K562 (cell line): Measurements from ENCODE around the gene GPRIN2. TPM values are rescaled to one million over a fixed set of nuclear protein-coding genes. Genes with fewer than 3 reads are reported as not detected.

ENCODE experiments used
- NEUROD1 ChIP-seq: fragments of 150-350 bp; IDR thresholded peaks from 2 replicates; pipeline ENCODE4 v1.6.1; 2014; ENCODE audit warnings: borderline replicate concordance, low read length, low read depth; ENCODE audit not compliant: partially characterized antibody
- SRF ChIP-seq, 2 experiments: fragments of 250-450, 450-650 bp in 1 of 2; sonication (Bioruptor Pico) in 1 of 2; sonication (generic) in 1 of 2; formaldehyde crosslinking; IDR thresholded peaks; 2 replicates each; pipeline versions ENCODE4 v1.5.0 to v1.5.1; 2020 to 2022; ENCODE audit warnings: mild to moderate bottlenecking in 1 of 2, missing genetic modification reagents in 1 of 2
- THRAP3 ChIP-seq: fragments of 450-650 bp; IDR thresholded peaks from 2 replicates; pipeline ENCODE4 v1.6.1; 2016; ENCODE audit warnings: mild to moderate bottlenecking, inconsistent platforms, borderline replicate concordance
- TRIM28 ChIP-seq: fragments of 450-650 bp; IDR thresholded peaks from 2 replicates; pipeline ENCODE4 v1.6.1; 2017
- ZNF133 ChIP-seq: fragments of 250-450 bp; sonication (Bioruptor Pico); IDR thresholded peaks from 2 replicates; pipeline ENCODE4 v1.4.0; 2020; ENCODE audit warnings: mild to moderate bottlenecking
- ZNF280A ChIP-seq: fragments of 450-650 bp; IDR thresholded peaks from 2 replicates; pipeline ENCODE4 v1.6.1; 2018; ENCODE audit warnings: mild to moderate bottlenecking, low read depth; ENCODE audit not compliant: partially characterized antibody
- polyA plus RNA-seq, 8 experiments: library from polyadenylated mRNA; depleted of rRNA in 4 of 8; stranded (reverse) in 5 of 8; unstranded in 3 of 8; fragments of >200 nt; fragmentation: Nextera tagmentation in 2 of 8; fragmentation: Illumina TruSeq in 1 of 8; extraction: Ambion mirVana in 2 of 8; extraction: Trizol in 1 of 8; gene quantifications; 2 replicates each; pipeline versions ENCODE4 v1.2.1 to v1.2.3, GENCODE V29; 2011 to 2014; ENCODE audit warnings: inconsistent platforms in 1 of 8, missing spikeins in 1 of 8
- total RNA-seq, 7 experiments: library from RNA; depleted of rRNA in 6 of 7; stranded (reverse); fragments of >200 nt in 6 of 7; fragmentation: Illumina TruSeq in 2 of 7; extraction: Trizol in 2 of 7; gene quantifications; 2 replicates each; pipeline versions ENCODE4 v1.2.1 to v1.2.3, GENCODE V29; 2011 to 2021; ENCODE audit warnings: low replicate concordance in 1 of 7
- TF ChIP-seq, protein P1 (sequence below): fragments of 450-650 bp; IDR thresholded peaks from 2 replicates; pipeline ENCODE4 v1.6.1; 2016; ENCODE audit warnings: mild to moderate bottlenecking, moderate library complexity
- TF ChIP-seq, protein P2 (sequence below): fragments of 250-450 bp; sonication (Bioruptor Pico); IDR thresholded peaks from 2 replicates; pipeline ENCODE4 v1.9.0; 2021; ENCODE audit warnings: mild to moderate bottlenecking, inconsistent platforms

Gene GPRIN2
- total and polyA plus RNA-seq, 9 of the 15 experiments (the other 6 are each of a cell fraction or from before 2014, with no cell fraction given): not detected

- TF ChIP-seq, protein P1, sequence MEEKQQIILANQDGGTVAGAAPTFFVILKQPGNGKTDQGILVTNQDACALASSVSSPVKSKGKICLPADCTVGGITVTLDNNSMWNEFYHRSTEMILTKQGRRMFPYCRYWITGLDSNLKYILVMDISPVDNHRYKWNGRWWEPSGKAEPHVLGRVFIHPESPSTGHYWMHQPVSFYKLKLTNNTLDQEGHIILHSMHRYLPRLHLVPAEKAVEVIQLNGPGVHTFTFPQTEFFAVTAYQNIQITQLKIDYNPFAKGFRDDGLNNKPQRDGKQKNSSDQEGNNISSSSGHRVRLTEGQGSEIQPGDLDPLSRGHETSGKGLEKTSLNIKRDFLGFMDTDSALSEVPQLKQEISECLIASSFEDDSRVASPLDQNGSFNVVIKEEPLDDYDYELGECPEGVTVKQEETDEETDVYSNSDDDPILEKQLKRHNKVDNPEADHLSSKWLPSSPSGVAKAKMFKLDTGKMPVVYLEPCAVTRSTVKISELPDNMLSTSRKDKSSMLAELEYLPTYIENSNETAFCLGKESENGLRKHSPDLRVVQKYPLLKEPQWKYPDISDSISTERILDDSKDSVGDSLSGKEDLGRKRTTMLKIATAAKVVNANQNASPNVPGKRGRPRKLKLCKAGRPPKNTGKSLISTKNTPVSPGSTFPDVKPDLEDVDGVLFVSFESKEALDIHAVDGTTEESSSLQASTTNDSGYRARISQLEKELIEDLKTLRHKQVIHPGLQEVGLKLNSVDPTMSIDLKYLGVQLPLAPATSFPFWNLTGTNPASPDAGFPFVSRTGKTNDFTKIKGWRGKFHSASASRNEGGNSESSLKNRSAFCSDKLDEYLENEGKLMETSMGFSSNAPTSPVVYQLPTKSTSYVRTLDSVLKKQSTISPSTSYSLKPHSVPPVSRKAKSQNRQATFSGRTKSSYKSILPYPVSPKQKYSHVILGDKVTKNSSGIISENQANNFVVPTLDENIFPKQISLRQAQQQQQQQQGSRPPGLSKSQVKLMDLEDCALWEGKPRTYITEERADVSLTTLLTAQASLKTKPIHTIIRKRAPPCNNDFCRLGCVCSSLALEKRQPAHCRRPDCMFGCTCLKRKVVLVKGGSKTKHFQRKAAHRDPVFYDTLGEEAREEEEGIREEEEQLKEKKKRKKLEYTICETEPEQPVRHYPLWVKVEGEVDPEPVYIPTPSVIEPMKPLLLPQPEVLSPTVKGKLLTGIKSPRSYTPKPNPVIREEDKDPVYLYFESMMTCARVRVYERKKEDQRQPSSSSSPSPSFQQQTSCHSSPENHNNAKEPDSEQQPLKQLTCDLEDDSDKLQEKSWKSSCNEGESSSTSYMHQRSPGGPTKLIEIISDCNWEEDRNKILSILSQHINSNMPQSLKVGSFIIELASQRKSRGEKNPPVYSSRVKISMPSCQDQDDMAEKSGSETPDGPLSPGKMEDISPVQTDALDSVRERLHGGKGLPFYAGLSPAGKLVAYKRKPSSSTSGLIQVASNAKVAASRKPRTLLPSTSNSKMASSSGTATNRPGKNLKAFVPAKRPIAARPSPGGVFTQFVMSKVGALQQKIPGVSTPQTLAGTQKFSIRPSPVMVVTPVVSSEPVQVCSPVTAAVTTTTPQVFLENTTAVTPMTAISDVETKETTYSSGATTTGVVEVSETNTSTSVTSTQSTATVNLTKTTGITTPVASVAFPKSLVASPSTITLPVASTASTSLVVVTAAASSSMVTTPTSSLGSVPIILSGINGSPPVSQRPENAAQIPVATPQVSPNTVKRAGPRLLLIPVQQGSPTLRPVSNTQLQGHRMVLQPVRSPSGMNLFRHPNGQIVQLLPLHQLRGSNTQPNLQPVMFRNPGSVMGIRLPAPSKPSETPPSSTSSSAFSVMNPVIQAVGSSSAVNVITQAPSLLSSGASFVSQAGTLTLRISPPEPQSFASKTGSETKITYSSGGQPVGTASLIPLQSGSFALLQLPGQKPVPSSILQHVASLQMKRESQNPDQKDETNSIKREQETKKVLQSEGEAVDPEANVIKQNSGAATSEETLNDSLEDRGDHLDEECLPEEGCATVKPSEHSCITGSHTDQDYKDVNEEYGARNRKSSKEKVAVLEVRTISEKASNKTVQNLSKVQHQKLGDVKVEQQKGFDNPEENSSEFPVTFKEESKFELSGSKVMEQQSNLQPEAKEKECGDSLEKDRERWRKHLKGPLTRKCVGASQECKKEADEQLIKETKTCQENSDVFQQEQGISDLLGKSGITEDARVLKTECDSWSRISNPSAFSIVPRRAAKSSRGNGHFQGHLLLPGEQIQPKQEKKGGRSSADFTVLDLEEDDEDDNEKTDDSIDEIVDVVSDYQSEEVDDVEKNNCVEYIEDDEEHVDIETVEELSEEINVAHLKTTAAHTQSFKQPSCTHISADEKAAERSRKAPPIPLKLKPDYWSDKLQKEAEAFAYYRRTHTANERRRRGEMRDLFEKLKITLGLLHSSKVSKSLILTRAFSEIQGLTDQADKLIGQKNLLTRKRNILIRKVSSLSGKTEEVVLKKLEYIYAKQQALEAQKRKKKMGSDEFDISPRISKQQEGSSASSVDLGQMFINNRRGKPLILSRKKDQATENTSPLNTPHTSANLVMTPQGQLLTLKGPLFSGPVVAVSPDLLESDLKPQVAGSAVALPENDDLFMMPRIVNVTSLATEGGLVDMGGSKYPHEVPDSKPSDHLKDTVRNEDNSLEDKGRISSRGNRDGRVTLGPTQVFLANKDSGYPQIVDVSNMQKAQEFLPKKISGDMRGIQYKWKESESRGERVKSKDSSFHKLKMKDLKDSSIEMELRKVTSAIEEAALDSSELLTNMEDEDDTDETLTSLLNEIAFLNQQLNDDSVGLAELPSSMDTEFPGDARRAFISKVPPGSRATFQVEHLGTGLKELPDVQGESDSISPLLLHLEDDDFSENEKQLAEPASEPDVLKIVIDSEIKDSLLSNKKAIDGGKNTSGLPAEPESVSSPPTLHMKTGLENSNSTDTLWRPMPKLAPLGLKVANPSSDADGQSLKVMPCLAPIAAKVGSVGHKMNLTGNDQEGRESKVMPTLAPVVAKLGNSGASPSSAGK: peak; percentile 51; the same call in 1 of the 2 replicates
- TF ChIP-seq, protein P2, sequence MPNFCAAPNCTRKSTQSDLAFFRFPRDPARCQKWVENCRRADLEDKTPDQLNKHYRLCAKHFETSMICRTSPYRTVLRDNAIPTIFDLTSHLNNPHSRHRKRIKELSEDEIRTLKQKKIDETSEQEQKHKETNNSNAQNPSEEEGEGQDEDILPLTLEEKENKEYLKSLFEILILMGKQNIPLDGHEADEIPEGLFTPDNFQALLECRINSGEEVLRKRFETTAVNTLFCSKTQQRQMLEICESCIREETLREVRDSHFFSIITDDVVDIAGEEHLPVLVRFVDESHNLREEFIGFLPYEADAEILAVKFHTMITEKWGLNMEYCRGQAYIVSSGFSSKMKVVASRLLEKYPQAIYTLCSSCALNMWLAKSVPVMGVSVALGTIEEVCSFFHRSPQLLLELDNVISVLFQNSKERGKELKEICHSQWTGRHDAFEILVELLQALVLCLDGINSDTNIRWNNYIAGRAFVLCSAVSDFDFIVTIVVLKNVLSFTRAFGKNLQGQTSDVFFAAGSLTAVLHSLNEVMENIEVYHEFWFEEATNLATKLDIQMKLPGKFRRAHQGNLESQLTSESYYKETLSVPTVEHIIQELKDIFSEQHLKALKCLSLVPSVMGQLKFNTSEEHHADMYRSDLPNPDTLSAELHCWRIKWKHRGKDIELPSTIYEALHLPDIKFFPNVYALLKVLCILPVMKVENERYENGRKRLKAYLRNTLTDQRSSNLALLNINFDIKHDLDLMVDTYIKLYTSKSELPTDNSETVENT (CRISPR knock-in tag): no peak
- no peak for TF ChIP-seq TRIM28
- no peak for TF ChIP-seq SRF (CRISPR knock-in tag; IDR thresholded peaks at IDR 0.05)
- no peak for TF ChIP-seq NEUROD1
- peak; percentile 90 for TF ChIP-seq THRAP3
- TF ChIP-seq ZNF280A: no peak
- no peak for TF ChIP-seq ZNF133
Observed at GRCh38 chr10:46525824-46526681, 30.4 kb downstream of the GPRIN2 start (continued).
